Neural progenitor cell (in vitro differentiated cells): ENCODE data around the gene USH1G.

Source experiments
- EZH2 ChIP-seq: fragments of 200-600 bp; sonication (generic); IDR thresholded peaks from 2 replicates; pipeline ENCODE4 v1.6.1; 2017; ENCODE audit warnings: antibody characterized with exemption, mild to moderate bottlenecking, moderate library complexity
- TF ChIP-seq, protein P1 (sequence below): fragments of 200-600 bp; sonication (generic); IDR thresholded peaks from 2 replicates; pipeline ENCODE4 v1.5.1; 2017; ENCODE audit warnings: antibody characterized with exemption, mild to moderate bottlenecking

GRCh38 chr17:74946641-74947040 lies 23.6 kb upstream of the USH1G start:
- TF ChIP-seq, protein P1, sequence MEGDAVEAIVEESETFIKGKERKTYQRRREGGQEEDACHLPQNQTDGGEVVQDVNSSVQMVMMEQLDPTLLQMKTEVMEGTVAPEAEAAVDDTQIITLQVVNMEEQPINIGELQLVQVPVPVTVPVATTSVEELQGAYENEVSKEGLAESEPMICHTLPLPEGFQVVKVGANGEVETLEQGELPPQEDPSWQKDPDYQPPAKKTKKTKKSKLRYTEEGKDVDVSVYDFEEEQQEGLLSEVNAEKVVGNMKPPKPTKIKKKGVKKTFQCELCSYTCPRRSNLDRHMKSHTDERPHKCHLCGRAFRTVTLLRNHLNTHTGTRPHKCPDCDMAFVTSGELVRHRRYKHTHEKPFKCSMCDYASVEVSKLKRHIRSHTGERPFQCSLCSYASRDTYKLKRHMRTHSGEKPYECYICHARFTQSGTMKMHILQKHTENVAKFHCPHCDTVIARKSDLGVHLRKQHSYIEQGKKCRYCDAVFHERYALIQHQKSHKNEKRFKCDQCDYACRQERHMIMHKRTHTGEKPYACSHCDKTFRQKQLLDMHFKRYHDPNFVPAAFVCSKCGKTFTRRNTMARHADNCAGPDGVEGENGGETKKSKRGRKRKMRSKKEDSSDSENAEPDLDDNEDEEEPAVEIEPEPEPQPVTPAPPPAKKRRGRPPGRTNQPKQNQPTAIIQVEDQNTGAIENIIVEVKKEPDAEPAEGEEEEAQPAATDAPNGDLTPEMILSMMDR: no peak
- no peak for TF ChIP-seq EZH2
